NOMO-1 (cell line): ENCODE results near the gene PIK3R4.
A peak's percentile ranks its signal among the peaks of the same experiment; 100 is the strongest.

Experiments
- DNase-seq, 2 experiments: peaks; one replicate each; lab custom pipeline; 2025; ENCODE audit not compliant: unreplicated experiment in 2 of 2; lab: John Stamatoyannopoulos, UW

The PIK3R4 gene

DNA sequence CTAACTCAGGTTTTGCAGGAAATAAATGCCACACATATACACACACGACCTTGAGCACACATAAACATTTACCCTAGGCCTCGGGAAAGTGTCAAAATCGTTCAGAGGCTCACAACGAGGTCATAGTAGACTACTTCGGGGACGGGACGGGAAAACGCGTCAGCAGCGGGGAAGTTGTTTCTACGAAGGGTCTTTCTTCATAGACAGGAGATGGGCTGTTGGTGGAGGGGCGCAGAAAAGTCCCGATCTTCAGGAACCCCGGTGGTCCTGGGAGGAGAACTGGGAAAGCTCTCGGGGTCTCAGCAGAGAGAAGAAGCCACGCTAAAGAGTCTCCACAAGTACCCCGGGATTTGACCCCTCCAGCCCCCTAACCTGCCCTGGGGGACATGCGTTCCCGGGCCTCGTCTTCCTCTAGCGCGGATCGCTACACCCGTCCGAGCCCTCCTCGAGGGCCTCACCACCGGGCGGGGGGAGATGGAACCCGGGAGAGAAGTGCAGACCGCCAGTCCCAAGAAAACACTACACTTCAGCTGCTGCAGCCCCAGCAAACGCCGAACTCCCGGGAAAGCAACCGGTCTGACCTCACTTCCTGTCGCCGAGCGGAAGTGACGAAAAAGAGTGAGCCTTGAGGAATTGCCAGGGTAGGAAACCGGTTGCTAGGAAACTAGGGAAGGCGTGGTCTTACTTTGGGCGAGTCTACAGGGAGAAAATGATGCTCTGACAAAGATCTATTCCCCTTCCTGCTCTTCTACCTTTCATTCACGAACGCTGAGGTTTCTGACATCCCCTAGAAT is at the start of gene PIK3R4:
Gene PIK3R4 (minus strand): TSS at position 584 of the 794 bp plus-strand sequence. CDS start 1,611 bp downstream, outside the sequence.
- peak; percentile 99 for DNase-seq

DNA sequence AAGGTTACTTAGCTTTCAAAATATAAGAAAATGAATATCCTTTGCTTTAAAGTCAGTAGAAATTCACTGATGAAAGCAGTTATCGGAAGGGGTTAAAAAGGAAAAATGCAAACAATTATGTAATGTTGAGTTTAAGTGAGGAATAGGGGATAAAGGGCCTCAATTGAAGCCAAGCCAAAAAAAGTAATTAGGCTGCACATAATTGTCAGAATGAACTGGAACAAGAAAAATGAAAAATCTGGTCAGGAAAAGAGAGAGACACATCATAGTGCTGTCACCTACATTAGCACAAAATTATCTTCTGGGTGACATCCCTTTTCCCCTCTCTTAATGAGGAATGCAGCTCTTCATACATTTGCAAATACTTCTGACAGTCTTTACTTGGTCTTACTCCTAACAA is 48.8 kb upstream of the PIK3R4 start:
- DNase-seq: no peak

DNA sequence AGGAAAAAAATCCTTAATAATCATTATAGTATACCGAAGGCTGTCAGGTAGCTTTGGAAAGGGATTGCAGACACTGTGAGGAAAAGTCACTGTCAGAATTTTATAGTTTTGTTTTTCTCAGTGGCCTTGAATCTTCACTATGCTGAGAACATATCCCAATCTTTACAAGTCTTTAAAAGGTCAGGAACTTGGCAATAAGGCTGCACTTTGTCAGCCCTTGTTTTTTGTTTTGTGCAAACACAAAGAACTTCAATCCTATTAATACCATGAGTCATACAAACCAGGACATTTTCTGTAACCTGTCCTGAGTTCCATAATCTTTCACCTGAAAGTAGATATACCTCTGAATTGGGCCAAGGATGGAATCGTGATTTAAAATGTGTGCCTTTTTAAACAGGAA is 45.6 kb upstream of the PIK3R4 start:
- DNase-seq: no peak

DNA sequence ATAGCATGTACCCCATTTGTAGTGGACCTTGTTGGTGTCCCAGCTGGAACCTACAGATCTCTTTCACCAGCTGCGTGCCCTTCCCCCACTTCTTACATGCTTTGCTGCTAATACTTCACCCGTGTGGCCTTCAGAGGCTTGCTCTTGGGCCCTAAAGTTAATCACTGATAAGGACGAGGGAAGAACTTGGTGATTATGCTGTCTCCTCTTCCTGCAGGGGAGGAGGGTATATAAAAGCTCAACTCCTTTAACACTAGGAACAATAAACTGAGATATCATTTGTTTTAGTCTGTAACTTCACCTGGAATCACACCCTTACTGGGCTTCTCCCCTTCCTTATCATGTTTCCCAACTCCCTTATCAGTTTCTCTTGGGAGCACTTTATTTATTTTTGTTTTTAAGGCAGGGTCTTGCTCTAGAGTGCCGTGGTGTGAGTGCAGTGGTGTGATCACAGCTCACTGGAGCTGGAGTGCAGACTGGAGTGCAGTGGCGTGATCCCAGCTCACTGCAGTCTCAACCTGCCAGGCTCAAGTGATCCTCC is 43.2 kb upstream of the PIK3R4 start:
- DNase-seq: no peak

DNA sequence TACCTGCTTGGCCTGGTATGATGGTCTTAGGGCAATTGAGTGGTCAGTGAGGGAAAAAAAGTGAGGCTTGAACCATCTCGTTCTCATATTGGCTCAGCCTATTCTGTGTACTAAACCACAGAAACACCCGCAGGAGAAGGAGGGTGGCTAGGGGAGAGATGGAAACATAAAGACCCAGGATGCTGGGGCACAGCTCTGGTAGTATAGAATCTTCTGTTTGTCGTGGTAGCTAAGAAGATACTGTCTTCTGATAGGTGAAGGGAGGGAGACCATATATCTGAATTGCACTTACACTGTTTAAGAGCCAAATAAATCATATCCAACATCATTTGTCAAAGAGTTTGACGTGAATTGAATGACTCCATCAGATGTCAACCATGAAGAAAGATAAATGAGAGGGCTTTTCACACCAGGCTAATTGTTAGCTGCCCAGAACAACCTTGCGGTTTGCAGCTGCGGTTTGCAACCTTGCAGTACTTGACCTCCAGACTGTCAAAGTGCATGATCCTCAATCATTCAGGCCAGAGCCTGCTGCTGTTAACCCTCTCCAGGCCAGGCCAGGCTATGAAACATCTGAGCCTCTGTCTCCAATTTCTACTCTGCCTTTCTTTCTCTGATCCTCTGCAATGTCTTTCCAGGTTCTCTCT is 40.9 kb upstream of the PIK3R4 start:
- DNase-seq: no peak

DNA sequence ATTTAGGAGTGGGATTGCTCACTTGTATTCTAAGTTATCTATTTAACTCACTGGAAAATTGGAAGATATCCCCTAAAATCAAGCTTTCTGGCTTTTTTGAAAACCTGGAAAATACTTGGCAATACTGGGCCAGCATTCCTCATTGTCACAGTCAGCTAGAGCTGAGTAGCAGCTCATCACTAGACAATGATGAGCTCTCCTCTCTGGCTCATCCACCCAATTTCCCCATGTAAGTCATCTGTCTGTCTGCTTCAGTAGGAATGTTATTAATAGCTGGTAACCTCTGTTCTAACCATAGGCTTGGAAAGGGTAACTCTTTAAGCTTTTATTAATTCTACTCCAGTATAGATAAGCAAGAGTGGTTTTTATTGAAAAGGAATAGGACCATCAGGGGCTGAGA is 39.7 kb upstream of the PIK3R4 start:
- no peak for DNase-seq

DNA sequence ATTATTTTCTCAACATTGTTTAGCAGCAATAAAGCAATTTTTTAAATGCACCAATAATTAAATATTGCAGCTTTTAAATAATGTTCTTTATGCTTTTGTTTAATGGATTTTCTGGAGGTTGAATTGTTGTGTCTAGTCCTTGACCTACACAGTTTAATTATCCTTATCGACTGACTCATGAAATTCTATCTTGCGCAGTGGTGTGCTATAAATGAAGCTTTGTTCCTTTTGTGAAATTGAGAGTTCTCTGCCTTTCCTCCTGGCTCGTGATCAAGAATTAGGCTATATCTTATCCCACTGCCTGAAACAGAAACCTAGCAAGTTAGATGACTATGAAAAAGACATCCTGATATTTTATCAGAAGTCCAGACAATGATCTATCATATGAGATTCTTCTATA is 37.0 kb upstream of the PIK3R4 start:
- no peak for DNase-seq

DNA sequence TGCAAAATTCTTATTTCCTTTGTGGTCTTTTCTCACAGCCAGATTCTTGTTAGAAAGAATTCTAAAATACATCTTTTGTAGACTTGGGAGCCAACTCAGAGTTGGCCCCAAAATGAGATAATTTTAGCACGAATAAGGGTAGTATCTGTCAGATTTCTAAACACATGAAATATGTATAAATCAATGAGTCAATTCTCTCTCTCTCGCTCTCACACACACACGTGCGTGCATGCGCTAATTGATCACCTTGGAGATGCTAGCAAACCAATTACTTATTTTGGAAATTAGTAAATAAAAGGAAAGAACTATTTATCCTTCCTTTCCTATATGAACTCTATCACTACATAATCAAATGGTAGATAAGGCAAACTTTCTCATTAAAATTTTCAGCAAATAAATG is 32.9 kb upstream of the PIK3R4 start:
- no peak for DNase-seq

DNA sequence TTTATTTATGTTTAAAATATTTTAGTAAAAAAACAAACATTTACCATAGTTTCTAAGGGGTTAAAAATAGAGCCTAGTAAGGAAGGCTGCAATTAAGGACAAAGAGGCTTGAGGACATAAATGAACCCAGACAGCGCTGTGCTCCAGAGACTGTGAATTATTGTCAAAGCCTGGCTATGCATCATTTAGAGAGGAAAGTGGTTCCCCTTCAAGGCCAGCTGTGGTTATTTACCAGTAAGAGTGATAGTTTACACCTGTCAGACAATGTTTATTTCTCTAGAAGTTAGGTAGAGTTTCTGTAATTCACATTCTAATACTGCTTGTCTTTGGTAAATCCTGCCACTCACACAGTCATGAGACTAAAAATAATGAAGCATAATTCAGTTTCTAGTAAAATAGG is 32.4 kb upstream of the PIK3R4 start:
- no peak for DNase-seq

DNA sequence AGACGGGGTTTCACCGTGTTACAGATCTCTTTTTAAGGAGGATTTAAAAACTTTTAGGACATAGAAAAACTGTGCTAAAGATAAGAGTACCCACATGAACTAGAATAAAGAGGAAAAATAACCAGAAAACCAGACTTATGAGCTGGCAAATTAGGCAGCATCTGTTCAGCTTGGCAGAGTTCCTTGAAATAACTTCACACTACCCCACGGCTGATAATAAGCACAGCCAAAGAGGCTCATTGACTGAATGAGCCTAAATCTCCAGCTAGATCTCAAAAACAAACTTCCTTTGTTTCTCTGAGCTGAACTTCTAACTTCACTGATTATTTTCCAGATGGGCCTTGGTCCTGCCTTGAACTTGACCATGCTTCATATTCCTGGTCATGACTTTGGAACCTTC is 26.7 kb upstream of the PIK3R4 start:
- DNase-seq: no peak

DNA sequence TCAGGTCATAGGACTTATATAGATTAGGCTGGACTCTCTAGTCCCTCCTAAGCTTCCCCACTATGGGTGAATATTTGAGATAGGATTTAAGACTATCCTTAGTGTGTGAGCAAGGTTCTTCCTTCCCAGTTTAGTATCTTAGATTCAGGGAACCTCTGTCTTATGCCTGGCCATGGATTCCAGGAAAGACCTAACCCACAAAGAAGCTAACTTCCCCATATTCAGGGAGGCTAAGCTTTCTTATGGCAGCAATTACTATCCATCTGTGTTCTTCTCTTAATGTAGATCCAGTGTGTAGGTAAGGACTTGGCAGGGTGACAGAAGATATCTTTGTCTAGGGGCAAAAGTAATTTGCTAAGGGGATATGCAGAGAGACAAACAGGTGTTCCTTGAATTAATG is 25.5 kb upstream of the PIK3R4 start:
- DNase-seq: no peak

DNA sequence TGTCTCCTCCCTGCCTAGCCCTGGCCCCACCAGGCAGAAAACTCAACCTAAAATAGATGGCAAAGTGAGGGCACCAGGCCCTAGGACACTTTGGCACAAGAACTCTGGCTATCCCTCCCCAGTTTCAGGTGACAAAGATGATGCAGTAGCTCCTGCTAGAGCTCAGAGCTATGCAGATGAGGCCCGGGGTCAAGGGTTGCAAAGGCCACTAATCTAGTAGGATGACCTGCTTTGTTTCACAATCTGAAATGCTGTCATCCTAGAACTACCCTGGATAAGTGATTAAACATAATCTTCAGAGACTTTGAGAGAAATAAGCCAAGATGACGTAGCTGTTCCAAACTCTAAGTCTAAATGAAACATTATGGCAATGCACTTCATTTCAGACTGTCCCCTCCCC is 24.0 kb upstream of the PIK3R4 start:
- no peak for DNase-seq

DNA sequence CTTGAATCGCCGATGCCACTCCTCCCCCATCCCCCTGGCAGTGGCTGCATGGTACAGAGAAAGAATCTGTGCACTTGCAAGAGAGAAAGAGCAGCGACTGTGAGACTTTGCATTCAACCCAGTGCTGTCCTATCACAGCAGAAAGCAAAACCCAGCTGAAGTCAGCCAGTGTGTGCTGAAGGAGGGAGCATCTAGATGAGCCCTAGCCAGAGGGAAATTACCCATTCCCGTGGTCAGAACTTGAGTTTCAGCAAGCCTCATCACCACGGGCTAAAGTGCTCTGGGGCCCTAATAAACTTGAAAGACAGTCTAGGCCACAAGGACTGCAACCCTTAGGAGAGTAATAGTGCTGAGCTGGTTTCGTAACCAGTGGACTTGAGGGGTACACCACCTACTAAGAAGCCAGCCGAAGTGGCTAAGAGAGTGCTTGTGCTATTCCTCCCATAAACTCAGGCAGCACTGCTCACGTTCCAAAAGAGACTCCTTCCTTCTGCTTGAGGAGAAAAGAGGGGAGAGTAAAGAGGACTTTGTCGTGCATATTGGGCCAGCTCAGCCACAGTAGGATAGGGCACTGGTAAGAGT is 15.2 kb upstream of the PIK3R4 start:
- DNase-seq: no peak

DNA sequence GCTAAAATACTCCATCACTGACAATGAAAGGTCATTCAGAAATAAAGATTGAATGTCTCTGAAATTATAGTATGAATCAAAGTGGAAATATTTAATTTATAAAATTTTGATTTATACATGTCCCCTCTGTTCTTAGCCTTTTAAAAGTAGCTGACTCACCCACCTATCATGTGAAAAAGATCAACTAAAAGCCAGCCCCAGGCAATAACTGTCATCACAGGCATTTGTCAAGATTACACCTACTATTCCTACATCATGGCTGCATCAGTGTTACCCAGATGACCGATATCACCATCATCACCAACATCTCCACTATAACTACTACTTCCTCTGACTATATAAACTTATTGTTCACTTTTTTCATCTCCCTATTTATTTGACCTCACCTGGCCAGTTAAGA is 14.3 kb upstream of the PIK3R4 start:
- no peak for DNase-seq

DNA sequence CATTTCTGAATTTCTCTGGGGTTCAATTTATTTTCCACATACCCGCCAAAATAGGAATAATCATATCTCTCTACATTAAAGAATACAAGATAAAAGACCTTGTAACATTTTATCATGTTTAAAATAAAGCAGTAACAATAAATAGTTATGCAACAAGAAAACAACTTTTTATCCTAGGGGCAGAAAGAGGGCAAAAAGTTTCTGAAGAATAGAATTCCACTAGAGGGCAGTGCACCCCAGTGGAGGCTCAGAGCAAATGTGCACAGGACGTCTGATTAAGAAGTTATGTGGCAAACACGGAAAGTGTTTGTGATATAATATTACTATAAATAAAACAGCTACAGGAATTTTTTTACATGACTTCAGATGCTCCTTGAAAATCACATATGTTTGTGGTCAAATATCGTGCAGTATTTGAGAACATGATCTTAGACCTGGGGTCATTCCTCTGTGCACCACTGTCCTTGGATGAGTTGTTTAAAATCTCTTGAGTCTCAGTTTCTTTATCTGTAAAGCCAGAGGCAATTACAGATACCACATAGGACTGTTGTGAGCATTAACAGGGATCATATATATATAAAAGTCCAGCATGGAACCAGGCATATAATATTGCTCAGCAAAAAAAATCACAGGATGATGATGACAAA is 13.2 kb upstream of the PIK3R4 start:
- peak; percentile 71 to 81 for DNase-seq

DNA sequence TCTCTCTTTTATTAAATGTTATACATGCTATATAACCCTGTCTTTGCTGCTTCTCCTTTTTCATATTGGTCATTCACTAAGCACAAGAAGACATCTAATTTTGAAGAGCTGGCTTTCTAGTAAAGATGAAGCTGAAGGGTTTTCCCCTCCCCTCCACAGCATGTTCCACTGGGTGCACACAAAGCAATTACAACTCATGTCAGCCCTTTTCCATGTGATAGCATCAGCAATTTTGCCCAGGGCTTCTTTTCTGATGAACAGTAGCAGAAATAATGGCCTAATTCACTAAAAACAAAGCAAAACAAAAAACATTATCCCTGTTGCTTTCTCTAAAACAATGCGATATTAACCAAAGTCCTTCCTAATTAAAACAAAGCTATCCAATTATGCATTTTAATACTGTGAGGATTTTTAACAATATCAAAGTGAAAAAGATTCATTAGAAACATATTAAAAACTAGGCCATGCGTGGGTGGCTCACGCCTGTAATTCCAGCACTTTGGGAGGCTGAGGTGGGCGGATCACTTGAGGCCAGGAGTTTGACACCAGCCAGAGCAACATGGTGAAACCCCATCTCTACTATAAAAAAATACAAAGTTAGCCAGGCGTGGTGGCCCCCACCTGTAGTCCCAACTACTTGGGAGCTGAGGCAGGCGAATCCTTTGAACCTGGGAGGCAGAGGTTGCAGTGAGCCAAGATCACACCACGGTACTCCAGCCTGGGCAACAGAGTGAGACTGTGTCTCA is 12.2 kb upstream of the PIK3R4 start:
- no peak for DNase-seq

DNA sequence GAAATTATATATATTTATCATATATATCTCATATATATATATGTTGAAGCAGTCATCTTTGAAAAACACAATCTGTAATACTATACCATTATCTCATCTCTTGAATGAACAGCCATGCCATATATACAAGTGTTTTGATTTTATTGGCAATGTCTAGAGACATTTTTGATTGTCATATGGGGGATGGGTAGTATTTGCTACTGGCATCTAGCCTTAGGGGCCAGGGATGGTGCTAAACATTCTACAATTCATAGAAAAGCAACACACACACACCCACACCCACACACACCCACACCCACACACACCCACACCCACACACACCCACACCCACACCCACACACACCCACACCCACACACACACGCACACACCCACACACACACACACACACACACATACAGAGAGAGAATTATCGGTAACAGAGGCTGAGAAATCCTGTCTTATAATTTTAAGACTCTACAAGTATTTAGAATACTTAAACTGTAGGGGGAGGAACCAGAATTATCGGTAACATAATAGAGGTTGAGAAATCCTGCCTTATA is 11.1 kb upstream of the PIK3R4 start:
- no peak for DNase-seq

DNA sequence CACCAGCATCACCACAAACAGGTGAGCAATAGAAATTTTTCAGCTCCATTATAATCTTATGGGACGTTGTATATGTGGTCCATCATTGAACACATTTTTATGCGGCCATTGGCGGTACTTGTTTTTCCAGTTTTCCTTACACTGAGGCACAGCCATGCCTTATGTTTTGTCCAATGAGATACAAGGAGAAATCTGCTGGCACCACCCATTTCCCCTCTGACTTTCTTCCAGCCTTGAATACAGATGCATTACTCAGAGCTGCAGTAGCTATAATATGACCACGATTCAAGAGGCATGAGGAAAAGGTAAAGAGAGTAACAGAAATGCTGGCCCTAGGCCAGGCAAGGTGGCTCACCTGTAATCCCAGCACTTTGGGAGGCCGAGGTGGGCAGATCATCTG is 9.0 kb upstream of the PIK3R4 start:
- DNase-seq: no peak

DNA sequence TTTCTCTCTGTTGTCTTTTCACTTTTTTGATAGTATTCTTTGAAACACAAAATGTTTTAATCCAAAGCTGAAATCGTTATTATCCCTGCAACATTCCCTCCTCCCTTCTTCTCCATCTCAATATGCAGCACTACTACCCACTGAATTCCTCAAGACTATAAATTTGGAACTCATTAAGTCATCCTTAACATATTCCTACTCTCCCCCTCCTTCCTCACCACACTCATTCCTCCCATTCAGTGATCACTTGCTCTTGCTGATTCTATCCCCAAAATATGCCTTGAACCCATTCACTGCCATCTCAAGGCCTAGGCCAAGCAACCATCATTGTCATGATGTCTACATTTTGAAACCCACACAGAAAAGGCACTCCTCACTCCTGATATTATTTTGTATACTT is 2.4 kb upstream of the PIK3R4 start:
- no peak for DNase-seq

DNA sequence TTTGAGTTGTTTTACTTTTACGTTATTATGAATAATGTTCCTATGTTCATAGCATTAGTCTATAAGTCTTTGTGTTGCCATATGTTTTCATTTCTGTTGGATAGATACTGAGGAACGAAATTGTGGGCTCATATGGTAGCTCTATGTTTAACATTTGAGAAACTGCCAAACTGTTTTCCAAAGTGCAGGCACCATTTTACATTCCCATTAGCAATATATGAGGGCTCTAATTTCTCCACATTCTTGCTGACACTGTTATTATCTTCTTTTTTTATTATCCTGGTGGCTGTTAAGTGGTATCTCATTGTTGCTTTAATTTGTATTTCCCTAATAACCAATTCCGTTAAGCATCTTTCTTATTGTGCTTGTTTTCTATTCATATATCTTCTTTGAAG is 1.8 kb upstream of the PIK3R4 start:
- no peak for DNase-seq
